HCT116 (cell line): ENCODE measurements around the gene ZNRF2. TPM values are rescaled to one million over a fixed set of nuclear protein-coding genes. Genes with fewer than 3 reads are reported as not detected.

Source experiments
- ATAC-seq: fragments of 200-7000 bp; cut with Tn5 transposase; 2 replicates; pipeline ENCODE4 v1.9.1; 2020; ENCODE audit warnings: mild to moderate bottlenecking, moderate library complexity
- BruUV-seq: library from RNA; stranded (reverse); fragments of 400-500 nt; replicated peaks from 2 replicates; lab custom pipeline; 2021; lab: Mats Ljungman, UMichigan
- CTCF ChIA-PET: fragments of 300-600 bp; sonication (Branson Sonifier 250); formaldehyde crosslinking; loops from one replicate; lab custom pipeline; 2021; ENCODE audit warnings: antibody characterized with exemption; lab: Charles Lee
- POLR2A ChIA-PET: fragments of 300-600, 350-600 bp; sonication (Branson Sonifier 250); formaldehyde crosslinking; loops from one replicate; lab custom pipeline; 2021; ENCODE audit warnings: antibody characterized with exemption; lab: Charles Lee
- RAD21 ChIA-PET, 2 experiments: fragments of 300-600 bp; sonication (Branson Sonifier 250); formaldehyde crosslinking; loops; one replicate each; lab custom pipeline; 2023; ENCODE audit warnings: low total read pairs in 2 of 2; ENCODE audit not compliant: uncharacterized antibody in 2 of 2, unreplicated experiment in 2 of 2, low non-redundant PET in 1 of 2; lab: Charles Lee
- DNase-seq: peaks from one replicate; pipeline ENCODE4 v3.0.0-alpha.2; 2010; ENCODE audit warnings: low read depth, low spot score
- H2AFZ ChIP-seq: fragments of 200-600 bp; shearing (Covaris generic), sonication (generic); 2 replicates; pipeline ENCODE4 v1.6.1; 2017; ENCODE audit warnings: low read depth, mixed run types, mixed read lengths, antibody characterized with exemption, low read length; ENCODE audit not compliant: poor library complexity, severe bottlenecking
- H3K27ac ChIP-seq: 2 replicates; pipeline ENCODE4 v1.5.1; 2012; ENCODE audit warnings: low read depth, low read length
- H3K27me3 ChIP-seq: fragments of 200-600 bp; sonication (generic); 2 replicates; pipeline ENCODE4 v1.6.1; 2016; ENCODE audit warnings: mixed run types, low read length, mixed read lengths; ENCODE audit not compliant: insufficient read depth
- H3K36me3 ChIP-seq, 2 experiments: fragments of 200-500 bp in 1 of 2; fragments of 200-600 bp in 1 of 2; sonication (Bioruptor generic) in 1 of 2; sonication (generic) in 1 of 2; 2 replicates each; pipeline versions ENCODE4 v1.5.1 to v1.6.1; 2014 to 2016; ENCODE audit warnings: low read length in 2 of 2, inconsistent platforms in 1 of 2, mixed read lengths in 1 of 2, mixed run types in 1 of 2; ENCODE audit not compliant: insufficient read depth in 2 of 2, control insufficient read depth in 1 of 2
- H3K4me1 ChIP-seq, 2 experiments: fragments of 200-600 bp in 1 of 2; sonication (generic) in 1 of 2; 2 replicates each; pipeline versions ENCODE4 v1.5.1 to v1.6.1; 2012 to 2017; ENCODE audit warnings: low read length in 2 of 2, inconsistent platforms in 1 of 2, mild to moderate bottlenecking in 1 of 2, mixed read lengths in 1 of 2, mixed run types in 1 of 2, moderate library complexity in 1 of 2; ENCODE audit not compliant: insufficient read depth in 2 of 2, control insufficient read depth in 1 of 2
- H3K4me2 ChIP-seq: fragments of 200-600 bp; sonication (generic); 2 replicates; pipeline ENCODE4 v1.6.1; 2017; ENCODE audit warnings: mixed run types, low read length, mixed read lengths
- H3K4me3 ChIP-seq, 2 experiments: fragments of 200-600 bp in 1 of 2; sonication (generic) in 1 of 2; replicated peaks in 1 of 2; 2 replicates each; pipeline ENCODE4 v1.5.1; 2011 to 2016; ENCODE audit warnings: low read length in 2 of 2, control low read depth in 1 of 2, low read depth in 1 of 2, mild to moderate bottlenecking in 1 of 2, mixed read lengths in 1 of 2, mixed run types in 1 of 2
- H3K79me2 ChIP-seq: fragments of 200-600 bp; sonication (generic); 2 replicates; pipeline ENCODE4 v1.6.1; 2017; ENCODE audit warnings: mild to moderate bottlenecking, mixed run types, low read length, moderate library complexity, mixed read lengths; ENCODE audit not compliant: insufficient read depth
- H3K9ac ChIP-seq: fragments of 200-600 bp; sonication (generic); 2 replicates; pipeline ENCODE4 v1.6.1; 2016; ENCODE audit warnings: low read length, mixed read lengths
- H3K9me2 ChIP-seq: fragments of 200-600 bp; sonication (generic), shearing (Covaris generic); 2 replicates; pipeline ENCODE4 v1.6.1; 2017; ENCODE audit warnings: mixed run types, mild to moderate bottlenecking, moderate library complexity; ENCODE audit not compliant: insufficient read depth
- H3K9me3 ChIP-seq, 2 experiments: fragments of 200-500 bp in 1 of 2; fragments of 200-600 bp in 1 of 2; sonication (Bioruptor generic) in 1 of 2; sonication (generic) in 1 of 2; 2 replicates each; pipeline ENCODE4 v1.6.1; 2014 to 2017; ENCODE audit warnings: low read length in 2 of 2, mixed read lengths in 2 of 2, inconsistent platforms in 1 of 2, low read depth in 1 of 2, mild to moderate bottlenecking in 1 of 2, mixed run types in 1 of 2, moderate library complexity in 1 of 2; ENCODE audit not compliant: control insufficient read depth in 1 of 2, insufficient read depth in 1 of 2
- H4K20me1 ChIP-seq: fragments of 200-600 bp; sonication (generic), shearing (Covaris generic); 2 replicates; pipeline ENCODE4 v1.6.1; 2017; ENCODE audit warnings: mixed run types, mild to moderate bottlenecking, moderate library complexity; ENCODE audit not compliant: insufficient read depth
- CBX3 ChIP-seq: IDR thresholded peaks from 2 replicates; pipeline ENCODE4 v1.6.1; 2012; ENCODE audit warnings: low read depth
- CEBPB ChIP-seq: IDR thresholded peaks from 2 replicates; pipeline ENCODE4 v1.6.1; 2012; ENCODE audit warnings: low read depth
- EGR1 ChIP-seq: IDR thresholded peaks from 2 replicates; pipeline ENCODE4 v1.6.1; 2012; ENCODE audit warnings: low read depth
- EZH2 ChIP-seq: fragments of 200-600 bp; sonication (generic); IDR thresholded peaks from 2 replicates; pipeline ENCODE4 v1.6.1; 2017; ENCODE audit warnings: antibody characterized with exemption, mixed run types
- EZH2phosphoT487 ChIP-seq: fragments of 200-600 bp; IDR thresholded peaks from 2 replicates; pipeline ENCODE4 v1.6.1; 2018; ENCODE audit warnings: antibody characterized with exemption, borderline replicate concordance
- FOSL1 ChIP-seq: IDR thresholded peaks from 2 replicates; pipeline ENCODE4 v1.6.1; 2012; ENCODE audit warnings: low read depth
- JUND ChIP-seq: IDR thresholded peaks from 2 replicates; pipeline ENCODE4 v1.6.1; 2012
- POLR2A ChIP-seq: IDR thresholded peaks from 2 replicates; pipeline ENCODE4 v1.7.0; 2011; ENCODE audit warnings: borderline replicate concordance; ENCODE audit not compliant: insufficient read depth, insufficient read length; ENCODE audit errors: extremely low read depth
- RAD21 ChIP-seq: IDR thresholded peaks from 2 replicates; pipeline ENCODE4 v1.6.1; 2012; ENCODE audit warnings: low read depth, mild to moderate bottlenecking
- SP1 ChIP-seq: IDR thresholded peaks from 2 replicates; pipeline ENCODE4 v1.6.1; 2012; ENCODE audit warnings: low read depth
- TCF7L2 ChIP-seq: IDR thresholded peaks from 2 replicates; pipeline ENCODE4 v1.7.0; 2011; ENCODE audit warnings: borderline replicate concordance, inconsistent platforms; ENCODE audit not compliant: insufficient read depth, insufficient read length; ENCODE audit errors: extremely low read depth
- intact Hi-C: fragments of 100-400 bp; cut with micrococcal nuclease; formaldehyde crosslinking; loops from 2 replicates; pipeline ENCODE4 v1.10.0; 2022
- total RNA-seq: library from RNA; stranded (reverse); gene quantifications from one replicate; pipeline ENCODE4 v1.2.1, GENCODE V29; 2021; ENCODE audit not compliant: unreplicated experiment
- TF ChIP-seq, protein P1 (sequence below): IDR thresholded peaks from 2 replicates; pipeline ENCODE4 v1.6.1; 2012; ENCODE audit warnings: low read depth
- TF ChIP-seq, protein P2 (sequence below): IDR thresholded peaks from 2 replicates; pipeline ENCODE4 v1.6.1; 2012
- TF ChIP-seq, protein P3 (sequence below), 3 experiments: fragments of 200-600 bp in 1 of 3; sonication (generic) in 1 of 3; IDR thresholded peaks in 2 of 3; conservative IDR thresholded peaks in 1 of 3; 2 replicates each; pipeline ENCODE4 v1.5.1; 2012 to 2017; ENCODE audit warnings: low read depth in 2 of 3, low read length in 2 of 3, antibody characterized with exemption in 1 of 3, borderline replicate concordance in 1 of 3, control low read depth in 1 of 3, mild to moderate bottlenecking in 1 of 3, mixed read lengths in 1 of 3, mixed run types in 1 of 3, moderate library complexity in 1 of 3; ENCODE audit not compliant: insufficient read depth in 1 of 3

ZNRF2 gene
- total RNA-seq, 1 experiment from 2014 or later, result 10.2 TPM

DNA sequence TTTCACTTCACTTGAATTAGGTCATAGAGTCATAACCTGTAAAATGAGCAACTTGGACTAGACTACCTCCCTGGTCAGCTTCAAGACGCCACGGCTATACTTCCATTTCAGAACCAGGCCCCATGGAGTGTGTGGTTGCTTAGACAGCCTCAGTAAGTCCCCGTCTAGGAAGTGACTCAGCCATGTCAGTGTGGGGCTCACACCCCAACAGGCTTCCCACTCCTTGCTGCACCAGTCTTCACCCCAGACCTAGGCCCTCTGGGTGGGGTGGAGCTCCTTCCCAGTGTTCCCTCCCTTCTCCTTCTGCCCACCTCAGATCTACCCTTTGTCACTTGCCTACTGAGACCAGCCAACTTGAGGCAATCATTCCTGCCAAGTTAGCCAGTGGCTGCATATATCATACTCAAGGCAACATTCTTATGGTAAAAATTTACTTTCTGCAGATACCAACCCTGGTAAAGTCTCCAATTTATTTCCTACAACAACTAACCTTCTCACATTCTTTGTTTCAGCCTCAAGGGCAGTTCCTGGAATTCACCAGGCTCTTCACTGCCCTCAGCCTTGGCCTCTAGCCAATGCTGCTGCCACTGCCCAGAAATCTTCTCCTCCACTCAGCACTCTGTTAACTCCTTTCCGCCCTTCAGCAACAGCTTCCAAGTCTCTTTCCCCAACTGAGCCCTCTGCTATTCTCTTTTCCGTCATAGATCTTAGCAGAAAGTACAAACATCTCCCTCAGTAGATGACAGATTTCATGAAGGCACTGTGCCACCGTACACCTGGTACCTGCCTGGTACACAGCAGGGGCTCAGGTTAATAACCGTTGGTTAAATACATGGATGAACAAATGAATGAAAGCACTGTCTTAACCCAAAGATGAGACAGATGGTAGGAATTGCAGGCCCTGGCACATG lies 31.3 kb upstream of the ZNRF2 start:
- Histone ChIP-seq H3K9me3 (no peaks in the 10 kb centered on the region), H2AFZ (no peak overlapping the region), H3K36me3 (no peaks in the 10 kb centered on the region), H3K9ac (no peak overlapping the region), H3K27me3 (no peaks in the 10 kb centered on the region), H3K9me2 (no peaks in the 10 kb centered on the region), H3K27ac (no peak overlapping the region), H3K4me1 (0 out of 4 replicates have a peak, but pooled peaks cover 0 to 3% of the 10 kb centered on the region in 2 experiments), H3K4me2 (no peak overlapping the region), H4K20me1 (no peaks in the 10 kb centered on the region), H3K4me3 (no peak overlapping the region), H3K79me2 (no peaks in the 10 kb centered on the region)
- ChIA-PET RAD21 (no interaction called here), CTCF (no interaction called here), POLR2A (no interaction called here)
- BruUV-seq, result no TSS peak
- ATAC-seq (no peak), DNase-seq (no peak)
- intact Hi-C loops, result no loop called here
- TF ChIP-seq TCF7L2 (no peak), EZH2 (no peak)

DNA sequence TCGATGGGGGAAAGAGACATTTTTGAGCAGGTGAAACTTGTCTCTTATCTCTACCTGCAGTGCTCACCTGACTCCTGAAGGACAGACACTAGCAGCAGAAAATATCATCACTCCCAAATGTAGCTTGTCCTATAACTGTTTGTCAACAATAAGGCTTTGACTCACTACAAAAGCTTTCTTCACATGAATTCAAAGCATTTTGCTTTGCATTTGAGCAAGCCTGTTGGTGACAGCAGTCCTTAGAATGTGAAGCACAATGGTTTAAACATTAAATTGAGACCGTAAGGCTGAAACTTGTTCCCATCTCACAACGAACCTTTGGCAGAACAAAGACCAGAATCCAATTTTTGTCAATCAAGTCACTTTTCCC lies 30.6 kb upstream of the ZNRF2 start:
- no peak overlapping the region for H3K27ac ChIP-seq
- H3K9me3 ChIP-seq, result no peaks in the 10 kb centered on the region
- ATAC-seq (no peak), DNase-seq (no peak)
- CTCF ChIA-PET, result no interaction called here
- H3K36me3 ChIP-seq, result no peaks in the 10 kb centered on the region
- H3K79me2 ChIP-seq, result no peaks in the 10 kb centered on the region
- H2AFZ ChIP-seq, result no peak overlapping the region
- H3K4me3 ChIP-seq, result no peak overlapping the region
- H3K27me3 ChIP-seq, result no peaks in the 10 kb centered on the region
- TF ChIP-seq EZH2 (no peak), FOSL1 (no peak), SP1 (no peak), CBX3 (no peak), EZH2phosphoT487 (no peak), POLR2A (no peak), TCF7L2 (no peak), JUND (no peak), EGR1 (no peak), RAD21 (no peak), CEBPB (no peak)
- TF ChIP-seq, protein P1, sequence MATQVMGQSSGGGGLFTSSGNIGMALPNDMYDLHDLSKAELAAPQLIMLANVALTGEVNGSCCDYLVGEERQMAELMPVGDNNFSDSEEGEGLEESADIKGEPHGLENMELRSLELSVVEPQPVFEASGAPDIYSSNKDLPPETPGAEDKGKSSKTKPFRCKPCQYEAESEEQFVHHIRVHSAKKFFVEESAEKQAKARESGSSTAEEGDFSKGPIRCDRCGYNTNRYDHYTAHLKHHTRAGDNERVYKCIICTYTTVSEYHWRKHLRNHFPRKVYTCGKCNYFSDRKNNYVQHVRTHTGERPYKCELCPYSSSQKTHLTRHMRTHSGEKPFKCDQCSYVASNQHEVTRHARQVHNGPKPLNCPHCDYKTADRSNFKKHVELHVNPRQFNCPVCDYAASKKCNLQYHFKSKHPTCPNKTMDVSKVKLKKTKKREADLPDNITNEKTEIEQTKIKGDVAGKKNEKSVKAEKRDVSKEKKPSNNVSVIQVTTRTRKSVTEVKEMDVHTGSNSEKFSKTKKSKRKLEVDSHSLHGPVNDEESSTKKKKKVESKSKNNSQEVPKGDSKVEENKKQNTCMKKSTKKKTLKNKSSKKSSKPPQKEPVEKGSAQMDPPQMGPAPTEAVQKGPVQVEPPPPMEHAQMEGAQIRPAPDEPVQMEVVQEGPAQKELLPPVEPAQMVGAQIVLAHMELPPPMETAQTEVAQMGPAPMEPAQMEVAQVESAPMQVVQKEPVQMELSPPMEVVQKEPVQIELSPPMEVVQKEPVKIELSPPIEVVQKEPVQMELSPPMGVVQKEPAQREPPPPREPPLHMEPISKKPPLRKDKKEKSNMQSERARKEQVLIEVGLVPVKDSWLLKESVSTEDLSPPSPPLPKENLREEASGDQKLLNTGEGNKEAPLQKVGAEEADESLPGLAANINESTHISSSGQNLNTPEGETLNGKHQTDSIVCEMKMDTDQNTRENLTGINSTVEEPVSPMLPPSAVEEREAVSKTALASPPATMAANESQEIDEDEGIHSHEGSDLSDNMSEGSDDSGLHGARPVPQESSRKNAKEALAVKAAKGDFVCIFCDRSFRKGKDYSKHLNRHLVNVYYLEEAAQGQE, result no peak
- TF ChIP-seq, protein P2, sequence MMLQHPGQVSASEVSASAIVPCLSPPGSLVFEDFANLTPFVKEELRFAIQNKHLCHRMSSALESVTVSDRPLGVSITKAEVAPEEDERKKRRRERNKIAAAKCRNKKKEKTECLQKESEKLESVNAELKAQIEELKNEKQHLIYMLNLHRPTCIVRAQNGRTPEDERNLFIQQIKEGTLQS, result no peak
- TF ChIP-seq, protein P3, sequence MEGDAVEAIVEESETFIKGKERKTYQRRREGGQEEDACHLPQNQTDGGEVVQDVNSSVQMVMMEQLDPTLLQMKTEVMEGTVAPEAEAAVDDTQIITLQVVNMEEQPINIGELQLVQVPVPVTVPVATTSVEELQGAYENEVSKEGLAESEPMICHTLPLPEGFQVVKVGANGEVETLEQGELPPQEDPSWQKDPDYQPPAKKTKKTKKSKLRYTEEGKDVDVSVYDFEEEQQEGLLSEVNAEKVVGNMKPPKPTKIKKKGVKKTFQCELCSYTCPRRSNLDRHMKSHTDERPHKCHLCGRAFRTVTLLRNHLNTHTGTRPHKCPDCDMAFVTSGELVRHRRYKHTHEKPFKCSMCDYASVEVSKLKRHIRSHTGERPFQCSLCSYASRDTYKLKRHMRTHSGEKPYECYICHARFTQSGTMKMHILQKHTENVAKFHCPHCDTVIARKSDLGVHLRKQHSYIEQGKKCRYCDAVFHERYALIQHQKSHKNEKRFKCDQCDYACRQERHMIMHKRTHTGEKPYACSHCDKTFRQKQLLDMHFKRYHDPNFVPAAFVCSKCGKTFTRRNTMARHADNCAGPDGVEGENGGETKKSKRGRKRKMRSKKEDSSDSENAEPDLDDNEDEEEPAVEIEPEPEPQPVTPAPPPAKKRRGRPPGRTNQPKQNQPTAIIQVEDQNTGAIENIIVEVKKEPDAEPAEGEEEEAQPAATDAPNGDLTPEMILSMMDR (IDR thresholded peaks at IDR 0.05 in 2 of 3, conservative IDR thresholded peaks at IDR 0.05 in 1 of 3; ENCODE audit: borderline replicate concordance in 1 of 3, insufficient read depth in 1 of 3, low read depth in 2 of 3, low read length in 2 of 3), result no peak
- no peaks in the 10 kb centered on the region for H3K9me2 ChIP-seq
- no peak overlapping the region for H3K4me2 ChIP-seq
- H3K9ac ChIP-seq, result no peak overlapping the region
- intact Hi-C loops, result no loop called here
- BruUV-seq, result no TSS peak
- POLR2A ChIA-PET, result no interaction called here
- RAD21 ChIA-PET, result no interaction called here
- 0 out of 4 replicates have a peak, but pooled peaks cover 0 to 3% of the 10 kb centered on the region in 2 experiments for H3K4me1 ChIP-seq
- H4K20me1 ChIP-seq, result no peaks in the 10 kb centered on the region
